Neural progenitor cell (in vitro differentiated cells): Measurements from ENCODE around the gene SARDH.

Experiments
- EZH2phosphoT487 ChIP-seq: fragments of 200-600 bp; sonication (generic); IDR thresholded peaks from 2 replicates; pipeline ENCODE4 v1.6.1; 2017; ENCODE audit warnings: antibody characterized with exemption
- TF ChIP-seq, protein P1 (sequence below): fragments of 200-600 bp; sonication (generic); IDR thresholded peaks from 2 replicates; pipeline ENCODE4 v1.5.1; 2017; ENCODE audit warnings: antibody characterized with exemption, mild to moderate bottlenecking

DNA sequence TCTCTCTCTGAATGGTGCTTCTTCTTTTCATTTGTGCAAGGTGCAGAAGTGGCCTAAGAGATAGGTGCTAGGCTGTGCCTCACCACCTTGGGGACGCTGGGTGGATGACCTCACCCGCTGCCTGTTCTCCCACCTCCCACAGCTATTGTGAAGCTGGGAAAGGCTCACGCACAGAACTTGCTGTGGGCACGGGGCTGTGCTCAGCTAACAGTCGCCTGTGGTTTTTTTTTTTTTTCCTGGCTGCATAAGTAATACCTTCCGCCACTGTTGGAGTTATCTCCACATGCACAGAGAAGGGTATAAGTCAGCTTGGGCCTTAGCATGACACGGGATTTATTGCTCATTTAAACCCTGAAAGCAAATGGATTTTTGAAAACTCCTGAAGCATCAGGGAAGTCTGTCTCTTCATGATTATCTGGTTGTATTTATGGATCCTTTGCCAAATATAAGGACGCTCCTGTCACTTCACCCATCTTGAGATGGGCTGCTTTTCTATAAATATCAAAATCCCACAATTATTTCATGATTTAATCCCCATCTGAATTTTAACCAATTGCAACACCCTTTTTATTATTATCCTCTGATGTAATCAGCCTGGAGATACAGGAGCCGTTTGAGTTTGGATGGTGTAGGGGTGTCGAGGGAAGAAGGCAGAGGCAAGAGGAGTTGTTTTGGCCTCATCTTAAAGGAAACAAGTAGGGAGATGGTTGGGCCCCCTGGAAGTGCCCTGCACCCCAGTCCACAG lies 93.0 kb downstream of the SARDH start:
- TF ChIP-seq, protein P1, sequence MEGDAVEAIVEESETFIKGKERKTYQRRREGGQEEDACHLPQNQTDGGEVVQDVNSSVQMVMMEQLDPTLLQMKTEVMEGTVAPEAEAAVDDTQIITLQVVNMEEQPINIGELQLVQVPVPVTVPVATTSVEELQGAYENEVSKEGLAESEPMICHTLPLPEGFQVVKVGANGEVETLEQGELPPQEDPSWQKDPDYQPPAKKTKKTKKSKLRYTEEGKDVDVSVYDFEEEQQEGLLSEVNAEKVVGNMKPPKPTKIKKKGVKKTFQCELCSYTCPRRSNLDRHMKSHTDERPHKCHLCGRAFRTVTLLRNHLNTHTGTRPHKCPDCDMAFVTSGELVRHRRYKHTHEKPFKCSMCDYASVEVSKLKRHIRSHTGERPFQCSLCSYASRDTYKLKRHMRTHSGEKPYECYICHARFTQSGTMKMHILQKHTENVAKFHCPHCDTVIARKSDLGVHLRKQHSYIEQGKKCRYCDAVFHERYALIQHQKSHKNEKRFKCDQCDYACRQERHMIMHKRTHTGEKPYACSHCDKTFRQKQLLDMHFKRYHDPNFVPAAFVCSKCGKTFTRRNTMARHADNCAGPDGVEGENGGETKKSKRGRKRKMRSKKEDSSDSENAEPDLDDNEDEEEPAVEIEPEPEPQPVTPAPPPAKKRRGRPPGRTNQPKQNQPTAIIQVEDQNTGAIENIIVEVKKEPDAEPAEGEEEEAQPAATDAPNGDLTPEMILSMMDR, result no peak
- no peak for TF ChIP-seq EZH2phosphoT487
